Prostate gland (tissue), 2 donors: ENCODE data around the gene ZBTB16. TPM values are rescaled to one million over a fixed set of nuclear protein-coding genes. Genes with fewer than 3 reads are reported as not detected.

Experiments used
- DNase-seq: peaks from one replicate; pipeline ENCODE4 v3.0.0-alpha.2; 2019; ENCODE audit warnings: low spot score
- H3K27ac ChIP-seq, 2 donors: fragments of 200-600 bp; sonication (generic); 2 replicates each; pipeline ENCODE4 v1.5.1; 2017 to 2019
- H3K27me3 ChIP-seq: fragments of 200-600 bp; sonication (generic); replicated peaks from 2 replicates; pipeline ENCODE4 v1.5.1; 2019; ENCODE audit not compliant: insufficient read depth
- H3K36me3 ChIP-seq, 2 donors: fragments of 200-600 bp; sonication (generic); 1 replicate in 1 of 2; 2 replicates in 1 of 2; pipeline versions ENCODE4 v1.5.1 to v1.8.1; 2017 to 2019
- H3K4me1 ChIP-seq: fragments of 200-600 bp; sonication (generic); replicated peaks from 2 replicates; pipeline ENCODE4 v1.5.1; 2019
- H3K4me3 ChIP-seq, 2 donors: fragments of 200-600 bp; sonication (generic); 2 replicates each; pipeline ENCODE4 v1.5.1; 2017 to 2019
- H3K9me3 ChIP-seq: fragments of 200-600 bp; sonication (generic); 2 replicates; pipeline ENCODE4 v1.5.1; 2017
- CTCF ChIP-seq, 4 experiments: fragments of 200-600 bp in 2 of 4; fragments of 450-650 bp in 2 of 4; sonication (generic) in 2 of 4; IDR thresholded peaks; 1 replicate in 3 of 4; 2 replicates in 1 of 4; pipeline ENCODE4 v1.5.1; 2016 to 2019; ENCODE audit warnings: antibody characterized with exemption in 4 of 4, mild to moderate bottlenecking in 2 of 4, moderate library complexity in 2 of 4
- POLR2A ChIP-seq: fragments of 450-650 bp; IDR thresholded peaks from one replicate; pipeline ENCODE4 v1.6.1; 2016; ENCODE audit warnings: antibody characterized with exemption, mild to moderate bottlenecking
- POLR2AphosphoS5 ChIP-seq: sonication (generic); formaldehyde crosslinking; IDR thresholded peaks from one replicate; pipeline ENCODE4 v1.6.1; 2017; ENCODE audit warnings: antibody characterized with exemption
- WGBS: methylation state at CpG from one replicate; pipeline ENCODE4 v1.1.5; 2018; 5-methylcytosine and 5-hydroxymethylcytosine counted together
- intact Hi-C: fragments of 100-400 bp; cut with DNase I; formaldehyde crosslinking; loops from one replicate; pipeline ENCODE4 v1.14.2; 2022
- total RNA-seq, 2 donors: library from RNA; depleted of rRNA; stranded (reverse); fragments of >200 nt; gene quantifications; one replicate each; pipeline ENCODE4 v1.1.0, GENCODE V29; 2016

ZBTB16 gene
- total RNA-seq, 2 donors from 2014 or later, result 171 to 230 TPM

- peaks cover 4 to 8% of the 10 kb centered on the region in 2 donors for H3K36me3 ChIP-seq
- no peak for TF ChIP-seq POLR2AphosphoS5
- no peak for TF ChIP-seq CTCF (IDR thresholded peaks at IDR 0.05)
- no peak for TF ChIP-seq POLR2A
- intact Hi-C loops, result loop anchor here (5.0 kb wide), 1 partner anchor 45 kb away; no protein-coding TSS in a partner anchor
These were observed 147.6 kb downstream of the ZBTB16 start for GRCh38 chr11:114207096-114207495.

GRCh38 chr11:114208377-114208776 is 148.9 kb downstream of the ZBTB16 start:
- no peak overlapping the region for H3K4me3 ChIP-seq
- DNase-seq, result no peak
- H3K36me3 ChIP-seq, result peaks cover 4 to 8% of the 10 kb centered on the region in 2 donors
- intact Hi-C loops, result loop anchor here (5.0 kb wide), 1 partner anchor 44 kb away; no protein-coding TSS in a partner anchor
- TF ChIP-seq POLR2AphosphoS5, result no peak
- no peak for TF ChIP-seq POLR2A
- TF ChIP-seq CTCF (IDR thresholded peaks at IDR 0.05), result no peak
- no peaks in the 10 kb centered on the region for H3K27me3 ChIP-seq
- peaks cover 14% of the 10 kb centered on the region for H3K4me1 ChIP-seq
- H3K27ac ChIP-seq, result no peak overlapping the region
- 90% methylated on average over 2 of the region's 2 CpGs for WGBS
- H3K9me3 ChIP-seq, result no peaks in the 10 kb centered on the region

More at GRCh38 chr11:114207096-114207495, 147.6 kb downstream of the ZBTB16 start:
- Histone ChIP-seq H3K27ac (no peak overlapping the region), H3K4me3 (no peak overlapping the region), H3K9me3 (no peaks in the 10 kb centered on the region), H3K27me3 (no peaks in the 10 kb centered on the region), H3K4me1 (peaks cover 14% of the 10 kb centered on the region)
- no peak for DNase-seq
- 83% methylated on average over 4 of the region's 4 CpGs for WGBS

GRCh38 chr11:114209343-114209742 is 149.8 kb downstream of the ZBTB16 start:
- Histone ChIP-seq H3K4me1 (peaks cover 14% of the 10 kb centered on the region), H3K27me3 (no peaks in the 10 kb centered on the region), H3K9me3 (no peaks in the 10 kb centered on the region), H3K4me3 (no peak overlapping the region), H3K36me3 (peaks cover 4 to 8% of the 10 kb centered on the region in 2 donors), H3K27ac (peak overlapping the region in 1 of 2 donors; percentile 19)
- WGBS, result 79% methylated on average over 2 of the region's 2 CpGs
- intact Hi-C loops, result loop anchor here (5.0 kb wide), 1 partner anchor 43 kb away; no protein-coding TSS in a partner anchor
- DNase-seq, result no peak
- TF ChIP-seq POLR2A (no peak), CTCF (IDR thresholded peaks at IDR 0.05) (no peak), POLR2AphosphoS5 (no peak)

- H3K4me1 ChIP-seq, result peaks cover 12% of the 10 kb centered on the region
- H3K27me3 ChIP-seq, result no peaks in the 10 kb centered on the region
- peak overlapping the region in 1 of 2 donors; percentile 19 for H3K27ac ChIP-seq
- intact Hi-C loops, result loop anchor here (5.0 kb wide), 1 partner anchor 42 kb away; no protein-coding TSS in a partner anchor
- 38% methylated on average over 9 of the region's 9 CpGs for WGBS
- no peak for DNase-seq
- TF ChIP-seq POLR2A, result no peak
- no peak for TF ChIP-seq POLR2AphosphoS5
- TF ChIP-seq CTCF (IDR thresholded peaks at IDR 0.05), result no peak
- H3K9me3 ChIP-seq, result no peaks in the 10 kb centered on the region
- H3K4me3 ChIP-seq, result no peak overlapping the region
- H3K36me3 ChIP-seq, result peaks cover 0 to 8% of the 10 kb centered on the region in 2 donors
These were observed 150.4 kb downstream of the ZBTB16 start for GRCh38 chr11:114209904-114210303.

GRCh38 chr11:114211444-114212121 is 152.1 kb downstream of the ZBTB16 start:
- peaks cover 18% of the 10 kb centered on the region for H3K4me1 ChIP-seq
- peaks cover 0 to 8% of the 10 kb centered on the region in 2 donors for H3K36me3 ChIP-seq
- no peak overlapping the region for H3K4me3 ChIP-seq
- no peak for TF ChIP-seq CTCF (IDR thresholded peaks at IDR 0.05)
- TF ChIP-seq POLR2A, result no peak
- no peak for TF ChIP-seq POLR2AphosphoS5
- 59% methylated on average over 20 of the region's 20 CpGs for WGBS
- intact Hi-C loops, result no loop called here
- H3K27me3 ChIP-seq, result no peaks in the 10 kb centered on the region
- DNase-seq, result no peak
- H3K9me3 ChIP-seq, result no peaks in the 10 kb centered on the region
- H3K27ac ChIP-seq, result peak overlapping the region; percentile 17 to 39
